Activated naive CD8-positive, alpha-beta T cell treated with anti-CD3 and anti-CD28 coated beads, Interleukin-2, amount 10 ng/mL, durations not matched to agents 7 days and 5 days (primary cell): ENCODE data around the gene ARHGAP12. TPM values are rescaled to one million over a fixed set of nuclear protein-coding genes. Genes with fewer than 3 reads are reported as not detected.

ENCODE experiments used
- ATAC-seq: fragments of 150-1000 bp; cut with Tn5 transposase; one replicate; pipeline ENCODE4 v1.10.0; 2021; ENCODE audit warnings: low read depth, moderate library complexity
- POLR2A ChIA-PET: fragments of 350-600 bp; sonication (Branson Sonifier 250); formaldehyde crosslinking; loops from one replicate; lab custom pipeline; 2021; ENCODE audit warnings: antibody characterized with exemption; lab: Charles Lee
- DNase-seq: peaks from one replicate; pipeline ENCODE4 v3.0.0; 2021
- H3K27ac Mint-ChIP-seq: one replicate; pipeline ENCODE4 v1.8.0; 2022; ENCODE audit warnings: mild to moderate bottlenecking, mixed read lengths
- H3K27me3 Mint-ChIP-seq: one replicate; pipeline ENCODE4 v1.8.0; 2022; ENCODE audit warnings: mild to moderate bottlenecking, moderate library complexity, mixed read lengths
- H3K36me3 Mint-ChIP-seq: one replicate; pipeline ENCODE4 v1.8.0; 2021; ENCODE audit warnings: mild to moderate bottlenecking, mixed read lengths
- H3K4me1 Mint-ChIP-seq: one replicate; pipeline ENCODE4 v1.8.0; 2021; ENCODE audit warnings: mixed read lengths
- H3K4me3 Mint-ChIP-seq: one replicate; pipeline ENCODE4 v1.8.0; 2022; ENCODE audit warnings: mild to moderate bottlenecking, moderate library complexity, mixed read lengths
- H3K9me3 Mint-ChIP-seq: one replicate; pipeline ENCODE4 v1.8.0; 2021; ENCODE audit warnings: mixed read lengths
- total RNA-seq, 2 experiments: library from RNA; stranded (reverse); gene quantifications; one replicate each; pipeline ENCODE4 v1.2.3, GENCODE V29; 2021

Gene ARHGAP12
- total RNA-seq, 2 experiments from 2014 or later = 15.0 to 15.9 TPM

- no peak overlapping the region for H3K4me3 Mint-ChIP-seq
- DNase-seq (no peak), ATAC-seq (no peak)
- no peak overlapping the region for H3K27ac Mint-ChIP-seq
- H3K9me3 Mint-ChIP-seq = no peaks in the 10 kb centered on the region
- peaks cover 4% of the 10 kb centered on the region for H3K36me3 Mint-ChIP-seq
- peaks cover 5% of the 10 kb centered on the region for H3K4me1 Mint-ChIP-seq
- POLR2A ChIA-PET = no interaction called here
- no peaks in the 10 kb centered on the region for H3K27me3 Mint-ChIP-seq
These were observed 124.9 kb downstream of the ARHGAP12 start for GRCh38 chr10:31803606-31804351.

- H3K27me3 Mint-ChIP-seq = no peaks in the 10 kb centered on the region
- H3K9me3 Mint-ChIP-seq = no peaks in the 10 kb centered on the region
- H3K4me3 Mint-ChIP-seq = no peak overlapping the region
- ATAC-seq = no peak
- no peak overlapping the region for H3K27ac Mint-ChIP-seq
- DNase-seq = no peak
- H3K36me3 Mint-ChIP-seq = no peaks in the 10 kb centered on the region
- H3K4me1 Mint-ChIP-seq = no peaks in the 10 kb centered on the region
- POLR2A ChIA-PET = no interaction called here
These were observed 129.4 kb downstream of the ARHGAP12 start for GRCh38 chr10:31799181-31799580.

- Mint-ChIP-seq H3K4me1 (no peaks in the 10 kb centered on the region), H3K27ac (no peak overlapping the region), H3K9me3 (peaks cover 4% of the 10 kb centered on the region), H3K27me3 (peaks cover 7% of the 10 kb centered on the region), H3K4me3 (no peak overlapping the region), H3K36me3 (peaks cover 1% of the 10 kb centered on the region)
- DNase-seq = no peak
- POLR2A ChIA-PET = no interaction called here
- ATAC-seq = no peak
These were observed 135.9 kb downstream of the ARHGAP12 start for GRCh38 chr10:31792745-31793144.

- Mint-ChIP-seq H3K27ac (no peak overlapping the region), H3K36me3 (peaks cover 1% of the 10 kb centered on the region), H3K9me3 (peaks cover 4% of the 10 kb centered on the region), H3K4me1 (no peaks in the 10 kb centered on the region), H3K27me3 (peaks cover 17% of the 10 kb centered on the region), H3K4me3 (no peak overlapping the region)
- POLR2A ChIA-PET = no interaction called here
- DNase-seq = no peak
- ATAC-seq = peak; percentile 39
These were observed 139.1 kb downstream of the ARHGAP12 start for GRCh38 chr10:31789555-31789954.

- POLR2A ChIA-PET = no interaction called here
- no peaks in the 10 kb centered on the region for H3K9me3 Mint-ChIP-seq
- ATAC-seq (no peak), DNase-seq (no peak)
- H3K36me3 Mint-ChIP-seq = no peaks in the 10 kb centered on the region
- no peak overlapping the region for H3K27ac Mint-ChIP-seq
- no peaks in the 10 kb centered on the region for H3K4me1 Mint-ChIP-seq
- H3K27me3 Mint-ChIP-seq = peaks cover 13% of the 10 kb centered on the region
- H3K4me3 Mint-ChIP-seq = no peak overlapping the region
These were observed 145.9 kb downstream of the ARHGAP12 start for GRCh38 chr10:31782701-31783100.

GRCh38 chr10:31780717-31781116, 147.9 kb downstream of the ARHGAP12 start:
- H3K4me3 Mint-ChIP-seq = no peak overlapping the region
- no peak for ATAC-seq
- no peak overlapping the region for H3K27ac Mint-ChIP-seq
- POLR2A ChIA-PET = no interaction called here
- H3K36me3 Mint-ChIP-seq = no peaks in the 10 kb centered on the region
- H3K27me3 Mint-ChIP-seq = peaks cover 7% of the 10 kb centered on the region
- DNase-seq = no peak
- no peaks in the 10 kb centered on the region for H3K9me3 Mint-ChIP-seq
- no peaks in the 10 kb centered on the region for H3K4me1 Mint-ChIP-seq

- POLR2A ChIA-PET = no interaction called here
These were observed 150.0 kb downstream of the ARHGAP12 start for GRCh38 chr10:31778627-31779026.

GRCh38 chr10:31776159-31776558, 152.5 kb downstream of the ARHGAP12 start:
- POLR2A ChIA-PET = no interaction called here
- no peak for ATAC-seq
- no peak for DNase-seq
- Mint-ChIP-seq H3K4me1 (no peaks in the 10 kb centered on the region), H3K9me3 (no peaks in the 10 kb centered on the region), H3K4me3 (no peak overlapping the region), H3K36me3 (no peaks in the 10 kb centered on the region), H3K27ac (no peak overlapping the region), H3K27me3 (no peaks in the 10 kb centered on the region)

More at GRCh38 chr10:31778627-31779026, 150.0 kb downstream of the ARHGAP12 start:
- no peak for DNase-seq
- Mint-ChIP-seq H3K36me3 (no peaks in the 10 kb centered on the region), H3K4me1 (no peaks in the 10 kb centered on the region), H3K27ac (no peak overlapping the region), H3K4me3 (no peak overlapping the region), H3K9me3 (no peaks in the 10 kb centered on the region), H3K27me3 (peaks cover 3% of the 10 kb centered on the region)
- ATAC-seq = no peak

- no peaks in the 10 kb centered on the region for H3K27me3 Mint-ChIP-seq
- POLR2A ChIA-PET = no interaction called here
- no peak overlapping the region for H3K27ac Mint-ChIP-seq
- H3K4me1 Mint-ChIP-seq = no peaks in the 10 kb centered on the region
- no peaks in the 10 kb centered on the region for H3K9me3 Mint-ChIP-seq
- ATAC-seq = no peak
- no peak for DNase-seq
- no peak overlapping the region for H3K4me3 Mint-ChIP-seq
- H3K36me3 Mint-ChIP-seq = no peaks in the 10 kb centered on the region
These were observed 153.5 kb downstream of the ARHGAP12 start for GRCh38 chr10:31774928-31775650.

GRCh38 chr10:31774299-31774900, 154.2 kb downstream of the ARHGAP12 start:
- ATAC-seq (no peak), DNase-seq (no peak)
- POLR2A ChIA-PET = no interaction called here
- H3K4me3 Mint-ChIP-seq = no peak overlapping the region
- no peaks in the 10 kb centered on the region for H3K4me1 Mint-ChIP-seq
- no peaks in the 10 kb centered on the region for H3K9me3 Mint-ChIP-seq
- no peak overlapping the region for H3K27ac Mint-ChIP-seq
- no peaks in the 10 kb centered on the region for H3K36me3 Mint-ChIP-seq
- H3K27me3 Mint-ChIP-seq = no peaks in the 10 kb centered on the region

- POLR2A ChIA-PET = no interaction called here
- Mint-ChIP-seq H3K36me3 (no peaks in the 10 kb centered on the region), H3K4me3 (no peak overlapping the region), H3K27me3 (no peaks in the 10 kb centered on the region), H3K4me1 (no peaks in the 10 kb centered on the region), H3K9me3 (no peaks in the 10 kb centered on the region), H3K27ac (no peak overlapping the region)
- DNase-seq (no peak), ATAC-seq (no peak)
These were observed 154.8 kb downstream of the ARHGAP12 start for GRCh38 chr10:31773749-31774298.

- H3K27me3 Mint-ChIP-seq = no peaks in the 10 kb centered on the region
These were observed 157.2 kb downstream of the ARHGAP12 start for GRCh38 chr10:31771331-31771831.

GRCh38 chr10:31770307-31770902, 158.2 kb downstream of the ARHGAP12 start:
- Mint-ChIP-seq H3K27ac (no peak overlapping the region), H3K4me1 (no peaks in the 10 kb centered on the region), H3K27me3 (no peaks in the 10 kb centered on the region), H3K9me3 (no peaks in the 10 kb centered on the region), H3K36me3 (no peaks in the 10 kb centered on the region), H3K4me3 (no peak overlapping the region)
- peak; percentile 59 for DNase-seq
- ATAC-seq = peak; percentile 60
- POLR2A ChIA-PET = interaction anchor here (0.6 kb wide), 1 partner anchor 986 kb away, joined by 3 read pairs; no protein-coding TSS in a partner anchor

More at GRCh38 chr10:31771331-31771831, 157.2 kb downstream of the ARHGAP12 start:
- DNase-seq (no peak), ATAC-seq (no peak)
- Mint-ChIP-seq H3K4me3 (no peak overlapping the region), H3K36me3 (no peaks in the 10 kb centered on the region), H3K27ac (no peak overlapping the region), H3K4me1 (no peaks in the 10 kb centered on the region), H3K9me3 (no peaks in the 10 kb centered on the region)
- POLR2A ChIA-PET = no interaction called here
